Ramos (cell line): ENCODE measurements around the gene PRR3.
"Not testable (repeated sequence)": the region's sequence is repeated elsewhere in the genome, so short reads cannot be mapped to it uniquely, and the experiment has no call there.

ENCODE experiments used
- in situ Hi-C: fragments of 300-500 bp; cut with MboI; formaldehyde crosslinking; loops from one replicate; pipeline ENCODE4 v1.14.3; 2022; ENCODE audit warnings: low sequenced_read_pairs; ENCODE audit not compliant: unreplicated experiment

The PRR3 gene

GRCh38 chr6:30556906-30557682, at the start of gene PRR3:
TSS of gene PRR3 (plus strand) at chr6:30557295. CDS start at chr6:30557345, 50 bp downstream.
- in situ Hi-C loops: no loop called here

GRCh38 chr6:30507849-30508827, 49.0 kb upstream of the PRR3 start:
- in situ Hi-C loops: no loop called here

- in situ Hi-C loops: no loop called here
Observed at GRCh38 chr6:30508890-30509736, 48.0 kb upstream of the PRR3 start.

GRCh38 chr6:30510419-30511168, 46.5 kb upstream of the PRR3 start:
- in situ Hi-C loops: no loop called here

GRCh38 chr6:30511169-30511546, 45.9 kb upstream of the PRR3 start:
- in situ Hi-C loops: no loop called here

- in situ Hi-C loops: no loop called here
Observed at GRCh38 chr6:30513451-30513850, 43.6 kb upstream of the PRR3 start.

- in situ Hi-C loops: no loop called here
Observed at GRCh38 chr6:30515106-30515505, 42.0 kb upstream of the PRR3 start.

GRCh38 chr6:30515944-30516753, 40.9 kb upstream of the PRR3 start:
- in situ Hi-C loops: no loop called here

- in situ Hi-C loops: not testable (repeated sequence)
Observed at GRCh38 chr6:30516754-30517076, 40.4 kb upstream of the PRR3 start.

- in situ Hi-C loops: not testable (repeated sequence)
Observed at GRCh38 chr6:30517767-30518504, 39.2 kb upstream of the PRR3 start.

GRCh38 chr6:30518505-30519145, 38.5 kb upstream of the PRR3 start:
- in situ Hi-C loops: not testable (repeated sequence)

GRCh38 chr6:30520522-30520921, 36.6 kb upstream of the PRR3 start:
- in situ Hi-C loops: no loop called here

- in situ Hi-C loops: not testable (repeated sequence)
Observed at GRCh38 chr6:30521082-30521481, 36.0 kb upstream of the PRR3 start.

- in situ Hi-C loops: not testable (repeated sequence)
Observed at GRCh38 chr6:30521952-30522351, 35.1 kb upstream of the PRR3 start.

GRCh38 chr6:30526444-30526843, 30.7 kb upstream of the PRR3 start:
- in situ Hi-C loops: not testable (repeated sequence)

- in situ Hi-C loops: not testable (repeated sequence)
Observed at GRCh38 chr6:30529349-30529875, 27.7 kb upstream of the PRR3 start.

GRCh38 chr6:30530014-30530413, 27.1 kb upstream of the PRR3 start:
- in situ Hi-C loops: loop anchor here (10.0 kb wide), 1 partner anchor 555 kb away; no protein-coding TSS in a partner anchor
